ENCODE measurements around the gene ADTRP.
A peak's percentile ranks its signal among the peaks of the same experiment; 100 is the strongest.

ADTRP gene

GRCh38 chr6:11722220-11722619 is 56.4 kb downstream of the ADTRP start:
- TF ChIP-seq, protein P1, sequence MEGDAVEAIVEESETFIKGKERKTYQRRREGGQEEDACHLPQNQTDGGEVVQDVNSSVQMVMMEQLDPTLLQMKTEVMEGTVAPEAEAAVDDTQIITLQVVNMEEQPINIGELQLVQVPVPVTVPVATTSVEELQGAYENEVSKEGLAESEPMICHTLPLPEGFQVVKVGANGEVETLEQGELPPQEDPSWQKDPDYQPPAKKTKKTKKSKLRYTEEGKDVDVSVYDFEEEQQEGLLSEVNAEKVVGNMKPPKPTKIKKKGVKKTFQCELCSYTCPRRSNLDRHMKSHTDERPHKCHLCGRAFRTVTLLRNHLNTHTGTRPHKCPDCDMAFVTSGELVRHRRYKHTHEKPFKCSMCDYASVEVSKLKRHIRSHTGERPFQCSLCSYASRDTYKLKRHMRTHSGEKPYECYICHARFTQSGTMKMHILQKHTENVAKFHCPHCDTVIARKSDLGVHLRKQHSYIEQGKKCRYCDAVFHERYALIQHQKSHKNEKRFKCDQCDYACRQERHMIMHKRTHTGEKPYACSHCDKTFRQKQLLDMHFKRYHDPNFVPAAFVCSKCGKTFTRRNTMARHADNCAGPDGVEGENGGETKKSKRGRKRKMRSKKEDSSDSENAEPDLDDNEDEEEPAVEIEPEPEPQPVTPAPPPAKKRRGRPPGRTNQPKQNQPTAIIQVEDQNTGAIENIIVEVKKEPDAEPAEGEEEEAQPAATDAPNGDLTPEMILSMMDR (conservative IDR thresholded peaks at IDR 0.05; ENCODE audit: low read depth, low read length): no peak
- DNase-seq (ENCODE audit: low read depth): no peak
- no peak overlapping the region for H3K4me3 ChIP-seq (ENCODE audit: low read length)

GRCh38 chr6:11718463-11718862 is 60.1 kb downstream of the ADTRP start:
- DNase-seq (ENCODE audit: low read depth): no peak
- TF ChIP-seq, protein P1 (conservative IDR thresholded peaks at IDR 0.05; ENCODE audit: low read depth, low read length): no peak
- H3K4me3 ChIP-seq (ENCODE audit: low read length): no peak overlapping the region

DNA sequence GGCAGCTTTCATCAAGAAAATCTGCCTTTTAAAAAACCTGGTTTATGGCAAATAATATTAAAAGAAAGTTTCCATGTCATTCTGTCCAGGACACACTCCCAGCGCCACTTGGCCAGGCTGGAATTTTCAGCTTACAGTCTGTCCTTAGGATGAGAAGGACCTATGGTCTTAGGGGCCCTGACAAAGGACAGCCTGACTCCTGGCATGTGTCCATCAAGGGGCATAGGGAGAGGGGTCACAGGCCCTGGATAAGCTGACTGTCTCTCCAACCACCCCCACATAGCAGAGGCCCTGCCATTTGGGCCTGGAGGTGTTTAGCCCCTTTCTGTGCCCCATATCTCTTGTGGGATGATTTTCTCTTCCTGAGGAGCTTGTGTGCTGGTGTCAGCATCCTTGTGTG is 60.6 kb downstream of the ADTRP start:
- DNase-seq (ENCODE audit: low read depth): no peak
- H3K4me3 ChIP-seq (ENCODE audit: low read length): no peak overlapping the region
- TF ChIP-seq, protein P1 (conservative IDR thresholded peaks at IDR 0.05; ENCODE audit: low read depth, low read length): no peak

GRCh38 chr6:11714798-11715285 is 63.8 kb downstream of the ADTRP start:
- H3K4me3 ChIP-seq (ENCODE audit: low read length): no peak overlapping the region
- TF ChIP-seq, protein P1 (conservative IDR thresholded peaks at IDR 0.05; ENCODE audit: low read depth, low read length): no peak
- DNase-seq (ENCODE audit: low read depth): peak; percentile 81

GRCh38 chr6:11714116-11714797 is 64.3 kb downstream of the ADTRP start:
- H3K4me3 ChIP-seq (ENCODE audit: low read length): no peak overlapping the region
- TF ChIP-seq, protein P1 (conservative IDR thresholded peaks at IDR 0.05; ENCODE audit: low read depth, low read length): no peak
- DNase-seq (ENCODE audit: low read depth): no peak

DNA sequence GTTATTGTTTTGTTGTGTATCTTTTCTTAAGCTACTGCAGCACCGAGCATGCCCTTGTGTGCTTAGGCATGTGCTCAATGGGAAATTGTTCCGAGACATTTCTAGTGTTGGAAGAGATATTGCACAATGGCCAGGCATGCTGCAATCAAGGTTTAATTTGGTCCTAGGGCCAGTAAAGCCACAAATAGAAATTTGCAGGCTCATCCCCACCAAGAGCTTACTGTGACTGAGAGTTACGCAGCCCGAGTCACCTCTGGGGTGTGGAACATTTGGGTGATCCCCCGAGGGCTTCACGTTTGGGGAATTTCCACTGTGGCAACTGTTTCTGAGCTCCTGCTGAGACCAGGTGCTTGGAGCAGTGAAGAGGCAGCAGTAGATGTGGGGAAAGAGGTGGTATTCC is 65.8 kb downstream of the ADTRP start:
- TF ChIP-seq, protein P1 (conservative IDR thresholded peaks at IDR 0.05; ENCODE audit: low read depth, low read length): no peak
- DNase-seq (ENCODE audit: low read depth): no peak
- H3K4me3 ChIP-seq (ENCODE audit: low read length): no peak overlapping the region

Data from retinal pigment epithelial cell (primary cell).